Keratinocyte (primary cell): ENCODE results near the gene SCUBE1. TPM values are rescaled to one million over a fixed set of nuclear protein-coding genes. Genes with fewer than 3 reads are reported as not detected.

Source experiments
- DNase-seq: peaks from one replicate; pipeline ENCODE4 v3.0.0-alpha.2; 2011; ENCODE audit warnings: low read depth, missing footprints, low spot score
- FAIRE-seq: peaks from 2 replicates; lab custom pipeline; 2011; peaks lifted over from hg19 to GRCh38; lab: Jason Lieb, UNC
- H2AFZ ChIP-seq: 2 replicates; pipeline ENCODE4 v1.6.0; 2012; ENCODE audit warnings: low read length, control low read depth, inconsistent platforms; ENCODE audit not compliant: control insufficient read depth
- H3K27ac ChIP-seq: 2 replicates; pipeline ENCODE4 v1.5.1; 2011; ENCODE audit warnings: low read length; ENCODE audit not compliant: control insufficient read depth, insufficient read depth
- H3K27me3 ChIP-seq: 3 replicates; pipeline ENCODE4 v1.6.0; 2011; ENCODE audit warnings: low read length; ENCODE audit not compliant: control insufficient read depth, insufficient read depth; ENCODE audit errors: extremely low read depth
- H3K36me3 ChIP-seq, 2 experiments: 2 replicates in 1 of 2; 3 replicates in 1 of 2; pipeline ENCODE4 v1.5.1; 2011; ENCODE audit warnings: low read length in 2 of 2, mild to moderate bottlenecking in 1 of 2; ENCODE audit not compliant: control insufficient read depth in 2 of 2, insufficient read depth in 2 of 2; ENCODE audit errors: extremely low read depth in 1 of 2
- H3K4me1 ChIP-seq: 3 replicates; pipeline ENCODE4 v1.5.1; 2011; ENCODE audit warnings: low read length; ENCODE audit not compliant: control insufficient read depth, insufficient read depth; ENCODE audit errors: extremely low read depth
- H3K4me2 ChIP-seq: 3 replicates; pipeline ENCODE4 v1.6.0; 2011; ENCODE audit warnings: low read depth, low read length; ENCODE audit not compliant: control insufficient read depth, insufficient read depth; ENCODE audit errors: extremely low read depth
- H3K4me3 ChIP-seq, 3 experiments: fragments of 200-600 bp in 1 of 3; sonication (generic) in 1 of 3; 2 replicates in 2 of 3; 3 replicates in 1 of 3; pipeline ENCODE4 v1.5.1; 2011 to 2016; ENCODE audit warnings: low read length in 3 of 3, mild to moderate bottlenecking in 3 of 3, control low read depth in 2 of 3, inconsistent platforms in 1 of 3, low read depth in 1 of 3, mixed read lengths in 1 of 3, mixed run types in 1 of 3, moderate library complexity in 1 of 3; ENCODE audit not compliant: control insufficient read depth in 2 of 3, insufficient read depth in 2 of 3; ENCODE audit errors: extremely low read depth in 1 of 3
- H3K79me2 ChIP-seq: 2 replicates; pipeline ENCODE4 v1.6.0; 2012; ENCODE audit warnings: low read length; ENCODE audit not compliant: control insufficient read depth, insufficient read depth
- H3K9ac ChIP-seq: 3 replicates; pipeline ENCODE4 v1.6.0; 2011; ENCODE audit warnings: low read length; ENCODE audit not compliant: control insufficient read depth, insufficient read depth; ENCODE audit errors: extremely low read depth
- H3K9me1 ChIP-seq: 3 replicates; pipeline ENCODE4 v1.6.0; 2011; ENCODE audit warnings: low read length; ENCODE audit not compliant: control insufficient read depth, insufficient read depth; ENCODE audit errors: extremely low read depth
- H3K9me3 ChIP-seq: 2 replicates; pipeline ENCODE4 v1.5.1; 2012; ENCODE audit warnings: low read depth, low read length; ENCODE audit not compliant: control insufficient read depth
- H4K20me1 ChIP-seq: 3 replicates; pipeline ENCODE4 v1.6.0; 2011; ENCODE audit warnings: low read length; ENCODE audit not compliant: control insufficient read depth, insufficient read depth; ENCODE audit errors: extremely low read depth
- CTCF ChIP-seq, 3 experiments: IDR thresholded peaks in 1 of 3; conservative IDR thresholded peaks in 1 of 3; optimal IDR thresholded peaks in 1 of 3; 2 replicates in 2 of 3; 3 replicates in 1 of 3; pipeline versions ENCODE3 to v1.5.1; 2011; ENCODE audit warnings: low read length in 3 of 3, mild to moderate bottlenecking in 3 of 3, moderate library complexity in 2 of 3, control low read depth in 1 of 3, inconsistent platforms in 1 of 3; ENCODE audit not compliant: insufficient read depth in 2 of 3; ENCODE audit errors: extremely low read depth in 1 of 3
- EZH2 ChIP-seq: IDR thresholded peaks from one replicate; pipeline ENCODE4 v1.6.1; 2012; ENCODE audit warnings: inconsistent platforms, mild to moderate bottlenecking, low read length, moderate library complexity
- dilution Hi-C: fragments of 300-500 bp; cut with MboI; formaldehyde crosslinking; loops from one replicate; pipeline ENCODE4 v1.7.0; 2020; ENCODE audit warnings: low sequenced_read_pairs; ENCODE audit not compliant: extremely low pct_ligation_motif_present
- polyA plus RNA-seq, 5 experiments: library from polyadenylated mRNA; depleted of rRNA in 3 of 5; stranded (reverse) in 3 of 5; stranded (forward) in 1 of 5; unstranded in 1 of 5; fragments of >200 nt; gene quantifications; 1 replicate in 1 of 5; 2 replicates in 3 of 5; 3 replicates in 1 of 5; pipeline versions ENCODE4 v1.2.1 to v1.2.3, GENCODE V29; 2011 to 2012; ENCODE audit warnings: missing spikeins in 2 of 5, low read depth in 1 of 5, low replicate concordance in 1 of 5

SCUBE1 gene
- polyA plus RNA-seq, 1 donor (not counting 4 experiments of a cell fraction or from before 2014, with no cell fraction given) = not detected

- Histone ChIP-seq H3K4me1 (no peaks in the 10 kb centered on the region), H3K4me2 (no peak overlapping the region), H3K36me3 (no peaks in the 10 kb centered on the region), H4K20me1 (no peaks in the 10 kb centered on the region), H3K79me2 (no peaks in the 10 kb centered on the region), H3K9me3 (no peaks in the 10 kb centered on the region), H3K9ac (no peak overlapping the region), H3K4me3 (no peak overlapping the region), H2AFZ (no peak overlapping the region), H3K27me3 (peaks cover 28% of the 10 kb centered on the region), H3K27ac (no peak overlapping the region), H3K9me1 (no peaks in the 10 kb centered on the region)
- no peak for TF ChIP-seq EZH2
- TF ChIP-seq CTCF (optimal IDR thresholded peaks at IDR 0.05 in 1 of 3, IDR thresholded peaks at IDR 0.05 in 1 of 3, conservative IDR thresholded peaks at IDR 0.05 in 1 of 3; ENCODE audit: extremely low read depth in 1 of 3, insufficient read depth in 2 of 3, low read length in 3 of 3) = no peak
- DNase-seq = no peak
- no peak for FAIRE-seq
- dilution Hi-C loops = no loop called here
These were observed 120.9 kb downstream of the SCUBE1 start for GRCh38 chr22:43222262-43222661.

- no peaks in the 10 kb centered on the region for H4K20me1 ChIP-seq
- H3K9me1 ChIP-seq = no peaks in the 10 kb centered on the region
- no peaks in the 10 kb centered on the region for H3K36me3 ChIP-seq
- peaks cover 28% of the 10 kb centered on the region for H3K27me3 ChIP-seq
- H3K4me2 ChIP-seq = no peak overlapping the region
- no peaks in the 10 kb centered on the region for H3K4me1 ChIP-seq
- DNase-seq (no peak), FAIRE-seq (no peak)
- dilution Hi-C loops = no loop called here
- TF ChIP-seq CTCF (optimal IDR thresholded peaks at IDR 0.05 in 1 of 3, IDR thresholded peaks at IDR 0.05 in 1 of 3, conservative IDR thresholded peaks at IDR 0.05 in 1 of 3; ENCODE audit: extremely low read depth in 1 of 3, insufficient read depth in 2 of 3, low read length in 3 of 3) = no peak
- TF ChIP-seq EZH2 = no peak
- no peak overlapping the region for H2AFZ ChIP-seq
- H3K27ac ChIP-seq = no peak overlapping the region
- H3K4me3 ChIP-seq = no peak overlapping the region
- no peaks in the 10 kb centered on the region for H3K79me2 ChIP-seq
- no peaks in the 10 kb centered on the region for H3K9me3 ChIP-seq
- H3K9ac ChIP-seq = no peak overlapping the region
These were observed 122.4 kb downstream of the SCUBE1 start for GRCh38 chr22:43220625-43221380.
